Astrocyte (in vitro differentiated cells and primary cell): ENCODE data around the gene NR2C2.

ENCODE experiments used
- CTCF ChIP-seq: IDR thresholded peaks from 2 replicates; pipeline ENCODE4 v1.5.1; 2011; ENCODE audit warnings: low read depth, mild to moderate bottlenecking, inconsistent platforms, low read length, moderate library complexity; ENCODE audit not compliant: insufficient read depth
- EZH2 ChIP-seq: IDR thresholded peaks from 2 replicates; pipeline ENCODE4 v1.6.1; 2012; ENCODE audit warnings: mild to moderate bottlenecking, low read length, inconsistent platforms; ENCODE audit not compliant: insufficient read depth

GRCh38 chr3:14980689-14981088 lies 33.3 kb downstream of the NR2C2 start:
- TF ChIP-seq CTCF (no peak), EZH2 (no peak)
